HG02981 (cell line): ENCODE measurements around the gene MEGF6.
"Not testable (repeated sequence)": the region's sequence is repeated elsewhere in the genome, so short reads cannot be mapped to it uniquely, and the experiment has no call there.

Source experiments
- ATAC-seq: cut with Tn5 transposase; IDR thresholded peaks from one replicate; pipeline ENCODE4 v1.9.1; 2021; ENCODE audit warnings: mild to moderate bottlenecking, moderate library complexity; ENCODE audit not compliant: unreplicated experiment

The MEGF6 gene

DNA sequence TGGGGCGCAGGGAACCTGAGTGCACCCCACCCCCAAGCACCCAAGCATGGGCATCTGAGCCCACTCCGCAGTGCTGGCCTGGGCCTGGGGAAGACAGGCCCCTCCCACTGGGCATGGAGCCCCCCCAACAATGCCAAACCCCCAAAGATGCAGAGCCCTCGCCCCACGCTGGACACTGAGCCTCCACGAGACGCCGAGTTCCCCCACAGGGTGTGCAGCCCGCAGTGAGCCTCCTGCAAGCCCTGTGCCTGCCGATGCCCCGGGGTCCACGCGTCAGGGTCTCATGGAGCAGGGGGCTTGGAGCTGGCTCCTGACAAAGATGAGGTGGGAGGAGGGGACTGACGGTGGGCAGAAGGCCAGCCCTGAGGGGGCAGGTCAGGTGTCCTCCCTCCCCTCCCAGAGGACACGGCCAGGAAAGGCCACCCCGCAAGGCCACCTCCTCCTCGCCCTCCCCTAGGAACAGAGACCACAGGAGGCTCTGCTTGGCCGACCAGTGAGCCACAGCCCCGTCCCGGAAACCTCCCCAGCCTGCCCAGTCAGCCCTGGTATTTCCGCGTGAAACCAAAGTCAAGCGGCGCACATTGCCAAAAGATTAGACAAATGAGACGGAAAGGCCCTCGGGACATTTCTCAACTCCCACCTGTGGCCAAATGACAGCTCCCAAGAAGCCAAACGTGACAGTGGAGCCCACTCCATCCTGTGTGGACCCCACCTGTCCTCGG is 33.4 kb downstream of the MEGF6 start:
- no peak for ATAC-seq

GRCh38 chr1:3577300-3577699 is 34.0 kb downstream of the MEGF6 start:
- no peak for ATAC-seq

DNA sequence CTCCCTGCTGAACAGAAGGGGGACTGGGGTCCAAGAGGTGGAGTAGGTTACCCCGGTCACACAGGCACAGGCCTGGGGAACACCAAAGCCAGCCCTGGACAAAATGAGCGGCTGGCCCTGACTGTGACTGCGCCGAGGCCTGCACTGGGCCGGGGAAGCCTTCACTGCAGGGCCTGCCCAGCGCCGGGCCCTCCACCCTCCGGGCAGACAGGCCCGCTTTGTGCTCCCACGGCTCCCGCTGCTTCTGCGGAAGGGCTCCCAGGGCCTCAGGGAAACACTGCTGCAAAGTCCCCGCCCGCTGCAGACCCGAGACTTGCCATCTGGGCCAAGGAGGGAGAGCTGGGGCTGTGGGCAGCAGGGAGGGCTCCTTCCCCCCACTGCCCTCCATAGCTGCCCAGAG is 35.3 kb downstream of the MEGF6 start:
- no peak for ATAC-seq

- not testable (repeated sequence) for ATAC-seq
Measured at GRCh38 chr1:3575515-3575914, 35.8 kb downstream of the MEGF6 start.

DNA sequence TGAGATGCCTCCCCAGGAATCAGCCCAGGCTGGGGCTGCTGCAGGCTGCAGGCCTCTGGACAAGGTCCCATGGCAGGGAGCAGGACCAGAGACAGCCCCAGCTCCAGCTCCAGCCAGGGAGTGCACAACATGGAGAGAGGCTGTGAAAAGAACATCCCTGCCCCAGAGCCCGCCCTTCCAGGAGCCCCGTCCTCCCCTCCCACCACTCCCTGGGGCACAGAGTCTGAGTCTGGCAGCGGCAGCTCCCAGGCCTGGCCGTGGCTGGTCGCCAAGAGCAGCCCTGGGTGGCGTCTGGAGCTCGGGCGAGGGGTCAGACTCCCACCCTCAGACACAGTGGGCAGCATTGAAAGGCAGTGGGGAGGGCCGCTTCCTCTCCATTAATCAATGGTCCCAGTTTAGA is 37.8 kb downstream of the MEGF6 start:
- ATAC-seq = no peak

GRCh38 chr1:3572638-3573037 is 38.7 kb downstream of the MEGF6 start:
- ATAC-seq = not testable (repeated sequence)

DNA sequence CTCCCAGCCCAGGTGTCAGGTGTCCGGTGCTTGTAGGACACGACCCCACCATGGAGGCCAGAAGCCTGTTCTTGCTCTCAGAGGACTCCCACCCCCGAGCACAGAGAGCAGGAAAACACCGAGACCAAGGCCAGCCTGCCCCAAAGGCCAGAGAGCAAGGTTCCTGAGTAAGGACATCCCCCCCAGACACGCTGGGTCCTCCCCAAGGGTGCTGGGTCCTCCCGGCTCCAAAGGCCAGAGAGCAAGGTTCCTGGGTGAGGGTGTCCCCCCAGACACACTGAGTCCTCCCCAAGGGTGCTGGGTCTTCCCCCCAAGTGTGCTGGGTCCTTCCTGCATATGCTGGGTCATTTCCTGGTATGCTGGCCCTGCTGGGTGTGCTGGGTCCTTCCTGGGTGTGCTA is 40.0 kb downstream of the MEGF6 start:
- no peak for ATAC-seq

DNA sequence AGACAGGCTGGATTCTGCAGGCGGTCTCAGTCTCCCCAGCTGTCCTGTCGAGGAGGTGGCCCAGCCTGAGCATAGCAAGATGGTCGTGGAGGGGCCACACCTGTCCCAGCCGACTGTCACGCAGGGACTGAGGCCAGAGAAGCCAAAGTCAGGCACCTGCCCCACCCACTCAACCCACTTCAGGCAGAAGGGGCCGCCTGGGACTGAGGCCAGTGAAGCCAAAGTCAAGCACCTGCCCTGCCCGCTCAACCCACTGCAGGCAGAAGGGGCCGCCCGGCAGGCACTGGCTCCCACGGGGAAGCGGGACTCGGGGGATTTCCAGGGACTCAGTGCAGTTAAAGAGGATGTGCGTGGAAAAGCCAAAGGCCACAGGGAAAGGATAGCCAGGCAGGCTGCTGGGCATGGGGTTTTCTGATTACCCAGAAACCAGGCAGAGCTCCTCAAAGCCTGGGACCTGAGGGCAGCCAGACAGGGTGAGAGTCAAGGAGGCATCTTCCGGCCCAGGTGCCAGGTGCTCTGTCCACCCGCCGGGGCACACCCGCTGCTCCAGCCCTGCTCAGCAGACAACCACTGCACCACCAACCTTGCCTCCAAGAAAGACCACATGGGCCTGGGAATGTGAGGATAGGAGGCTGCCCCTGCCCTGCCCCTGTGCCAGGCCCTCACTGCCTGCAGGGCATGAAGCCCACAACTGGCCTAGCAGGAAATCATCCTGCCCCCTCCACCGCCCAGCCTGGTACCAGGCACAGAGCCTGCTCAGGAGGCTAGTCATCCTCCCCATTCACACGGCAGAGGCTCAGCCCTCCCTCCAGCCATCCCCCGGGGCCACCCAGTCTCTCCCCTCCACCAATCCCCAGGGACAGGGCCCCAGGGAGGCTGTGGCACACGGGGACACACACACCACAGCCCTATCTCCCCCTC is 41.0 kb downstream of the MEGF6 start:
- no peak for ATAC-seq

DNA sequence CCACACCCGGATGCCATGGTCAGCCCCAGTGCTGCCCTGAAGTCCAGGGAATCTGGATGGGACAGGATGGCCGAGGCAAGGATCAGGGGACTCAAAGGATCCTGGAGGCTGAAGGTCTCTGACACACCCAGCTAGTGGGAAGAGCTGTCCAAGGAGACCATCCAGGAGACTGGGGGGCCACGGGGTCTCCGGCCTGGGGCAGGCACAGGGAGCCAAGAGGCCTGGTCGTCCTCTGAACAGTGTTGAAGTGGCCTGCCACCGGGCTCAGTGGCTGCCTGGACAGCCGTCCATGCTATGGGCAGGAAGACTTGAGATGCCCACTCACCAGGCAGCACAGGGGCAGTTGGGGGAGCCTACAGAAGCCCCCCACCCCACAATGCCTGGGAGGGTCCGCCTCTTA is 41.9 kb downstream of the MEGF6 start:
- no peak for ATAC-seq

DNA sequence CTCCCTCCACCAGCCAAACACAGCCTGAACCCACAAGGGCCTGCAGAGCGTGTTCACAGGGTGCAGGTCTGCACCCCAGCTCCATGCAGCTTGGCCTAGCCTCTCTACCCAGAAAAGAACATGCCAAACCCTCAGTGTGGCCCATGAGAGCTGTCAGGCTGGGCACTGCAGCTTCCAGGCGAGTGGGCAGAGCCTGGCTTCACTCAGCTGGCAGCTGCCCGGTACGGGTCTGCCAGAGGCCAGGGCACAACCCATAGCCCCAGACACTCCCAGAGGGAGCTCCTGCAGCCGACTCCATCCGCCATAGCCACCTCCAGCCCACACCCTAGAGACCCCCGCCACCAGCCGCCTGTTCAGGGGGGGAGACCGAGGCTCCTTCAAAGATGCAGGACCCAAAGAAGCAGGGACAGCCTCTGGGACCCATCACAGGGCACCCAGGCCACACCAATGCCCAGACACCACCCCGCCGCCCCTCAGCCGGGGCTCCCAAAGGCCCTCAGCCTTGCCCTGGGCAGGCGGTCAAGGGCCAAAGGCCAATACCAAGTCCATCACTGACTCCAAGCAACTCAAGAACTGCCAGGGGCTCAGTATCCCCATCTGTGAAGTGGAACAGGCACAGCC is 42.4 kb downstream of the MEGF6 start:
- ATAC-seq = no peak

GRCh38 chr1:3566951-3567804 is 44.1 kb downstream of the MEGF6 start:
- no peak for ATAC-seq

DNA sequence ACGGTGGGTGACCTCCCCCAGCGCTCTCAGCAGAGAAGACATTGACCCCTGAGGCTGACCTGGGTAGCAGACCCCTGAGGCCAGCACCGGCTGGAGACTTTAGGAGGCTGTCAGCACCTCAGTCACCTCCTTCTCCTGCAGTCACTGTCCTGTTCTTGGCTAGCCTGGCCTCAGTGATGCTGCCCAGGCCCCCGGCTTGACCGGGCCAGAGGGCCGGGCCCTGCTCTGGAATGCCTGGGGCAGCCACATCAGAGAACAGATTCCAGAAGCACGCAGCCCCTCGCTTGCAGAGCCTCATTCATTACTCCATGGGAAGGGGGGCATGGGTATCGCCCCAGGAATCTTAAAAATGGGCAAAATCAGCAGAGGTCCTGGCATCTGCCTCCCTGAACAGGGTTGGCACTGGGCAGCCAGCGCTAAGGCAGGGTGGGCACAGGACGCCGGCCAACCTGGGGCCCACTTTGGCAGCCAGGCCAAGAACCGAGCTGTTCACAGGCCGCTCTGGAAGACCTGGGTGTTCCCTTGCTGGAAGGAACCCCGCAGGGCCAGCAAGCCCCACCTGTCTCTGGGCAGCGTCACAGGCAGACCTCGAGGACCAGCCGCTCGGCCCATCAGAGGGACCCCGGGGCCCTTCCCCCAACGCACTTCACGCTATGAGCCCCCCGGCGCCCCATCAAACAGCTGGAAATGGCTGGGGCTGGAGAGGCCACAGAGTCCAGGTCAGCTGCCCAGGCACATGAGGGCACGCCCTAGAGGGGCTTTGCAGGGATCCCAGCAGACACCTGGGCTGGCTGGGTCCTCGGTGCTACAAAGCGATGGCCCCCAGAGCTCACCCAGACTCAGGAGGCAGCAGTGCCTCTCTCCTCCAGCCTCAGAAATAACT is 45.1 kb downstream of the MEGF6 start:
- ATAC-seq = no peak

GRCh38 chr1:3564921-3565831 is 46.1 kb downstream of the MEGF6 start:
- ATAC-seq = no peak

DNA sequence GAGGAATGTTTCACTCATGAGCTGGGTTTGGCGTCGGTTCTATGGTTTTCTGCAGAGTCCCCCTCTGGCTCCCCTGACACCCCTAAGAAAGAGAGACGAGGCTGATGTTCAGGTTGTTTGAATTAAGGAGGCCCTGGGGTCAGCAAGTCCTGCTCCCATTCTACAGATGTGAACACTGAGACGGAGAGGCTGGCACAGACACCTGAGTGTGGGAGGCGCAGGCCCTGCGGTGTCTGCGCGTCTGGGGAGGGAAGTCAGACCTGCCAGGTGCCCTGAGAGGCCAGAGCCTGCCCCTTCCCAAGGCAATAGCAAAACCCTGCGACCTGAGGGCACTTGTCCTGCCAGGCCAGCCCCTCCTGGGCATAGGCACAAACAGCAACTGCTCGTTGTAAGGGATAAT is 47.7 kb downstream of the MEGF6 start:
- no peak for ATAC-seq

GRCh38 chr1:3563125-3563524 is 48.2 kb downstream of the MEGF6 start:
- ATAC-seq = no peak

DNA sequence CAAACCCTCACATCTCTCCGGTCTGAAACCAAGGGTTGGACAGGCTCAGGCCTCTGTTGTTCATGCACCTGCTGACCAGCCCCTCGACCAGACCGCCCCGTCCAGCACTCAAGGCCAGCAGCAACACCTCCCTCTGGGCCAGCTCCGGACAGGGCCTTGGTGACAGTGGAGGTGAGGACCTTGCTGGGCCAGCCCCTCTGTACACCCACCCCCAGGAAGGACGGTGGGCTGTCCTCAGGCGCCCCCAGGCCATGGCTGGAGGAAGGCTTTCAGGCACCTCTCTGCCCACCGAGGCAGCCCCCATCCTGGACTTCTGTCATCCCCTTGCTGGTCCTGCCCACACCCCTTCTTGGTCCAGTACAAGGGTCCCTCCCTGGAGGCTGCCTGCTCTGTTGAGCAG is 48.6 kb downstream of the MEGF6 start:
- no peak for ATAC-seq

- no peak for ATAC-seq
Measured at GRCh38 chr1:3561702-3562101, 49.6 kb downstream of the MEGF6 start.

- ATAC-seq = no peak
Measured at GRCh38 chr1:3560981-3561380, 50.3 kb downstream of the MEGF6 start.
